Measurements from ENCODE around the gene RPL10. TPM values are rescaled to one million over a fixed set of nuclear protein-coding genes. Genes with fewer than 3 reads are reported as not detected.

RPL10 gene
- total and polyA plus RNA-seq, 4 experiments from 2014 or later: 4,018 to 5,740 (median 5,272) TPM

GRCh38 chrX:154355094-154355775 lies 42.9 kb upstream of the RPL10 start:
- DNase-seq: peak in 2 of 5 donors; percentile 6 to 31
- ChIA-PET CTCF (ENCODE audit: partially characterized antibody) (no interaction called here), POLR2A (ENCODE audit: partially characterized antibody) (interaction anchor here (0.8 to 12.9 kb wide), 3 partner anchors 11 to 280 kb away, joined by 3 to 245 read pairs (median 3); partner anchors contain the start of gene RPL10)
- Histone ChIP-seq H3K27ac (ENCODE audit: low read depth, low read length) (peak overlapping the region; percentile 15), H3K27me3 (ENCODE audit: insufficient read depth, low read length) (no peaks in the 10 kb centered on the region), H3K4me1 (ENCODE audit: insufficient read depth, low read length) (peaks cover 99% of the 10 kb centered on the region), H3K36me3 (ENCODE audit: insufficient read depth, low read length) (peaks cover 83% of the 10 kb centered on the region), H3K4me3 (ENCODE audit: low read length in 2 of 2) (no peak overlapping the region), H3K9me3 (ENCODE audit: control insufficient read depth in 1 of 2, low read length in 2 of 2) (no peaks in the 10 kb centered on the region)
- H3K4me1 Mint-ChIP-seq: peaks cover 16 to 65% (median 28%) of the 10 kb centered on the region in 4 donors
- peaks cover 8 to 39% of the 10 kb centered on the region in 2 donors for H3K36me3 Mint-ChIP-seq
- H3K4me3 Mint-ChIP-seq: peak overlapping the region in 1 of 8 donors; percentile 45
- no peaks in the 10 kb centered on the region for H3K27me3 Mint-ChIP-seq
- intact Hi-C loops (cut with micrococcal nuclease): no loop called here
- H3K27ac Mint-ChIP-seq: peak overlapping the region in 2 of 7 donors; percentile 70 to 74
- no peaks in the 10 kb centered on the region for H3K9me3 Mint-ChIP-seq

GRCh38 chrX:154355776-154356140 lies 42.4 kb upstream of the RPL10 start:
- Mint-ChIP-seq H3K4me1 (peaks cover 14 to 65% (median 24%) of the 10 kb centered on the region in 4 donors), H3K36me3 (peaks cover 8 to 35% of the 10 kb centered on the region in 2 donors), H3K27ac (peak overlapping the region in 4 of 7 donors; percentile 29 to 74 (median 72)), H3K4me3 (peak overlapping the region in 1 of 8 donors; percentile 45), H3K27me3 (no peaks in the 10 kb centered on the region), H3K9me3 (no peaks in the 10 kb centered on the region)
- CTCF ChIA-PET (ENCODE audit: partially characterized antibody): no interaction called here
- no peaks in the 10 kb centered on the region for H3K27me3 ChIP-seq (ENCODE audit: insufficient read depth, low read length)
- H3K36me3 ChIP-seq (ENCODE audit: insufficient read depth, low read length): peaks cover 82% of the 10 kb centered on the region
- POLR2A ChIA-PET (ENCODE audit: partially characterized antibody): interaction anchor here (0.8 to 12.9 kb wide), 2 partner anchors 10 to 280 kb away, joined by 3 to 245 read pairs; no protein-coding TSS in a partner anchor
- no peaks in the 10 kb centered on the region for H3K9me3 ChIP-seq (ENCODE audit: control insufficient read depth in 1 of 2, low read length in 2 of 2)
- H3K4me1 ChIP-seq (ENCODE audit: insufficient read depth, low read length): peaks cover 97% of the 10 kb centered on the region
- no peak for DNase-seq
- H3K27ac ChIP-seq (ENCODE audit: low read depth, low read length): no peak overlapping the region
- intact Hi-C loops (cut with micrococcal nuclease): no loop called here
- no peak overlapping the region for H3K4me3 ChIP-seq (ENCODE audit: low read length in 2 of 2)

DNA sequence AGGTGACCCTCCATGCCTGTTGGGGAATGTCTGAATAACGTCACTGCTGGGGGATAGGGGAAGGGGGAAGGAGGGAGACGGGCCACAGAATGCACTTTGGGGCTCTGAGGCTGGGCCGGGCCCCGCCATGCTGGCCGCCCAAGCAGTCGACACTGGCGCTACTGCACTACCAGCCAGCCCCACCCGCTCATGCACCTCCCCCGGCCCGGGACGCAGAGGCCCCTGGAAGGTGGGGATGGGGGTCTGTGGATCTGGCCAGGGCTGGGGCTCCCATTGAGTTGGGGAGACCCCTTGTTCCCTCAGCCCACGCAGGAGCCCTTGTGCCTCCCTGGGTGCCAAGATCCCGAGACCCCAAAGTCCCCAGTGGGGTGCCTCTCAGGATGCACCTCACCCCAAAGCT lies 41.6 kb upstream of the RPL10 start:
- Mint-ChIP-seq H3K27ac (peak overlapping the region in 3 of 7 donors; percentile 74 to 84 (median 82)), H3K27me3 (no peaks in the 10 kb centered on the region), H3K4me3 (peak overlapping the region in 1 of 8 donors; percentile 64), H3K4me1 (peaks cover 11 to 65% (median 22%) of the 10 kb centered on the region in 4 donors), H3K9me3 (no peaks in the 10 kb centered on the region), H3K36me3 (peaks cover 7 to 36% of the 10 kb centered on the region in 2 donors)
- CTCF ChIA-PET (ENCODE audit: partially characterized antibody): interaction anchor here (0.8 to 1.0 kb wide), 2 partner anchors 10 to 17 kb away, joined by 3 read pairs; no protein-coding TSS in a partner anchor
- DNase-seq: no peak
- intact Hi-C loops (cut with micrococcal nuclease): no loop called here
- POLR2A ChIA-PET (ENCODE audit: partially characterized antibody): interaction anchor here (12.9 kb wide), 1 partner anchor 9 kb away, joined by 245 read pairs; no protein-coding TSS in a partner anchor
- Histone ChIP-seq H3K27me3 (ENCODE audit: insufficient read depth, low read length) (no peaks in the 10 kb centered on the region), H3K27ac (ENCODE audit: low read depth, low read length) (no peak overlapping the region), H3K4me1 (ENCODE audit: insufficient read depth, low read length) (peaks cover 94% of the 10 kb centered on the region), H3K4me3 (ENCODE audit: low read length in 2 of 2) (no peak overlapping the region), H3K9me3 (ENCODE audit: control insufficient read depth in 1 of 2, low read length in 2 of 2) (no peaks in the 10 kb centered on the region), H3K36me3 (ENCODE audit: insufficient read depth, low read length) (peaks cover 86% of the 10 kb centered on the region)

GRCh38 chrX:154357205-154357604 lies 41.0 kb upstream of the RPL10 start:
- CTCF ChIA-PET (ENCODE audit: partially characterized antibody): interaction anchor here (0.8 to 1.0 kb wide), 2 partner anchors 9 to 16 kb away, joined by 3 read pairs; no protein-coding TSS in a partner anchor
- Histone ChIP-seq H3K4me3 (ENCODE audit: low read length in 2 of 2) (no peak overlapping the region), H3K27me3 (ENCODE audit: insufficient read depth, low read length) (no peaks in the 10 kb centered on the region), H3K9me3 (ENCODE audit: control insufficient read depth in 1 of 2, low read length in 2 of 2) (no peaks in the 10 kb centered on the region), H3K36me3 (ENCODE audit: insufficient read depth, low read length) (peaks cover 86% of the 10 kb centered on the region), H3K4me1 (ENCODE audit: insufficient read depth, low read length) (peaks cover 94% of the 10 kb centered on the region), H3K27ac (ENCODE audit: low read depth, low read length) (peak overlapping the region; percentile 21)
- peaks cover 5 to 31% of the 10 kb centered on the region in 2 donors for H3K36me3 Mint-ChIP-seq
- H3K27me3 Mint-ChIP-seq: no peaks in the 10 kb centered on the region
- POLR2A ChIA-PET (ENCODE audit: partially characterized antibody): interaction anchor here (12.9 kb wide), 1 partner anchor 9 kb away, joined by 245 read pairs; no protein-coding TSS in a partner anchor
- peak overlapping the region in 1 of 8 donors; percentile 39 for H3K4me3 Mint-ChIP-seq
- H3K27ac Mint-ChIP-seq: peak overlapping the region in 5 of 7 donors; percentile 55 to 85 (median 64)
- intact Hi-C loops (cut with micrococcal nuclease): no loop called here
- H3K9me3 Mint-ChIP-seq: no peaks in the 10 kb centered on the region
- peak in 1 of 5 donors; percentile 37 for DNase-seq
- peaks cover 9 to 63% (median 20%) of the 10 kb centered on the region in 4 donors for H3K4me1 Mint-ChIP-seq

DNA sequence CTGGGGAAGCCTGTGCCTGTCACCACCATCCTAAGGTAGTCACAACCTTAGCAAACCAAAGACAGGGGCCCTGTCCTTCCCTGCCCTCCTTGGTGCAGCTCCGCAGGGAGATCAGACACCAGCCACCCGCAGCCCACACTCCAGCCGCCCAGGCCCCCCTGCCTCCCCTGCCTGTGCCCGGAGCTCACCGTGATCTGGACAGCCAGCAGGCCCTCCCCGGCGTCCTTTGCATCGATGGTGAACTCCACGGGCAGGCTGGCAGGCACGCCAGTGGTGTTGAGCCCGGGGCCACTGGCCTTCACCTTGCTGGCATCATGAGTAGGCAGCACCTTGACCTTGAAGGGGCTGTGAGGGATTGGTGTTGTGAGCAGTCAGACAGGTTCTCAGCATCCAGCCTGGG lies 40.2 kb upstream of the RPL10 start:
- no peaks in the 10 kb centered on the region for H3K27me3 ChIP-seq (ENCODE audit: insufficient read depth, low read length)
- peaks cover 86% of the 10 kb centered on the region for H3K36me3 ChIP-seq (ENCODE audit: insufficient read depth, low read length)
- peak in 1 of 5 donors; percentile 21 for DNase-seq
- H3K36me3 Mint-ChIP-seq: peaks cover 8 to 34% of the 10 kb centered on the region in 2 donors
- ChIA-PET POLR2A (ENCODE audit: partially characterized antibody) (interaction anchor here (12.9 kb wide), 1 partner anchor 8 kb away, joined by 245 read pairs; no protein-coding TSS in a partner anchor), CTCF (ENCODE audit: partially characterized antibody) (no interaction called here)
- no peak overlapping the region for H3K4me3 ChIP-seq (ENCODE audit: low read length in 2 of 2)
- H3K27ac Mint-ChIP-seq: peak overlapping the region in 3 of 7 donors; percentile 57 to 76 (median 58)
- peak overlapping the region; percentile 21 for H3K27ac ChIP-seq (ENCODE audit: low read depth, low read length)
- H3K27me3 Mint-ChIP-seq: no peaks in the 10 kb centered on the region
- intact Hi-C loops (cut with micrococcal nuclease): no loop called here
- no peaks in the 10 kb centered on the region for H3K9me3 ChIP-seq (ENCODE audit: control insufficient read depth in 1 of 2, low read length in 2 of 2)
- H3K4me1 Mint-ChIP-seq: peaks cover 11 to 60% (median 19%) of the 10 kb centered on the region in 4 donors
- peaks cover 94% of the 10 kb centered on the region for H3K4me1 ChIP-seq (ENCODE audit: insufficient read depth, low read length)
- no peaks in the 10 kb centered on the region for H3K9me3 Mint-ChIP-seq
- H3K4me3 Mint-ChIP-seq: peak overlapping the region in 1 of 8 donors; percentile 12

DNA sequence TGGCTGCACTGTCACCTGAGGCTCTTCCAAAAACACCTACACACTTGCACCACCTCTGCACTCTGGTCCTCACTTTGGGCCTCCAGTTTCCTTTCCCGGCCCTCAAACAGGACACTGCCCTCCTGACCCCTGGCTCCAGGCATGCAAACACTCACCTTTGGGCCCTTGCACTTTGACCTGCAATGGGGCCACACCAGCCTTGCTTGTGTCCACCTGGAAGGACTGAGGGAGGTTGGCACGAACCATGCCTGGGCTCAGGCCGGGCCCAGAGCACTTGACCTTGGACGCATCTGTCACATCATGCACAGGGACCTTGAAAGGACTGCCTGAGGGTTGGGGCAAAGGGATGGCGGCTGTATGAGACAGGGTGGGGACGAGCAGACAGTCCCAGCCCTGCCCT lies 39.3 kb upstream of the RPL10 start:
- peak overlapping the region in 1 of 8 donors; percentile 13 for H3K4me3 Mint-ChIP-seq
- peaks cover 8 to 36% of the 10 kb centered on the region in 2 donors for H3K36me3 Mint-ChIP-seq
- ChIA-PET POLR2A (ENCODE audit: partially characterized antibody) (interaction anchor here (12.9 kb wide), 1 partner anchor 7 kb away, joined by 245 read pairs; no protein-coding TSS in a partner anchor), CTCF (ENCODE audit: partially characterized antibody) (no interaction called here)
- H3K9me3 Mint-ChIP-seq: no peaks in the 10 kb centered on the region
- H3K4me1 ChIP-seq (ENCODE audit: insufficient read depth, low read length): peaks cover 86% of the 10 kb centered on the region
- H3K9me3 ChIP-seq (ENCODE audit: control insufficient read depth in 1 of 2, low read length in 2 of 2): no peaks in the 10 kb centered on the region
- no peak overlapping the region for H3K4me3 ChIP-seq (ENCODE audit: low read length in 2 of 2)
- peaks cover 9 to 55% (median 15%) of the 10 kb centered on the region in 4 donors for H3K4me1 Mint-ChIP-seq
- no peak for DNase-seq
- peak overlapping the region in 4 of 7 donors; percentile 37 to 76 (median 61) for H3K27ac Mint-ChIP-seq
- peaks cover 80% of the 10 kb centered on the region for H3K36me3 ChIP-seq (ENCODE audit: insufficient read depth, low read length)
- no peaks in the 10 kb centered on the region for H3K27me3 ChIP-seq (ENCODE audit: insufficient read depth, low read length)
- no peak overlapping the region for H3K27ac ChIP-seq (ENCODE audit: low read depth, low read length)
- intact Hi-C loops (cut with micrococcal nuclease): no loop called here
- H3K27me3 Mint-ChIP-seq: no peaks in the 10 kb centered on the region
